NCI-H1930 (cell line): ENCODE measurements around the gene THG1L.
"Not testable (repeated sequence)": the region's sequence is repeated elsewhere in the genome, so short reads cannot be mapped to it uniquely, and the experiment has no call there.

Experiments used
- DNase-seq, 2 experiments: peaks; one replicate each; lab custom pipeline; 2025; lab: John Stamatoyannopoulos, UW

THG1L gene

GRCh38 chr5:157727858-157728257 is 3.4 kb upstream of the THG1L start:
- DNase-seq: not testable (repeated sequence)

GRCh38 chr5:157729858-157730257 is 1.4 kb upstream of the THG1L start:
- no peak for DNase-seq

GRCh38 chr5:157730900-157731271 is 334 bp upstream of the THG1L start:
- no peak for DNase-seq

- no peak for DNase-seq
Observed at GRCh38 chr5:157732130-157732514, 902 bp downstream of the THG1L start.

GRCh38 chr5:157732596-157733262 is 1.5 kb downstream of the THG1L start:
- DNase-seq: no peak

- no peak for DNase-seq
Observed at GRCh38 chr5:157734436-157734835, 3.2 kb downstream of the THG1L start.

GRCh38 chr5:157735991-157736390 is 4.8 kb downstream of the THG1L start:
- no peak for DNase-seq

- no peak for DNase-seq
Observed at GRCh38 chr5:157739388-157740228, 8.4 kb downstream of the THG1L start.

- peak in 1 of 2 experiments; percentile 1 for DNase-seq
Observed at GRCh38 chr5:157740229-157740610, 9.0 kb downstream of the THG1L start.

- DNase-seq: no peak
Observed at GRCh38 chr5:157741131-157741530, 9.9 kb downstream of the THG1L start.

GRCh38 chr5:157743163-157744050 is 12.2 kb downstream of the THG1L start, which contains the start of gene LSM11:
TSS of gene LSM11 (plus strand) at chr5:157743712. CDS start at chr5:157743751, 39 bp downstream.
- DNase-seq: peak; percentile 44 to 70

GRCh38 chr5:157744051-157745011 is 13.1 kb downstream of the THG1L start:
- DNase-seq: no peak

GRCh38 chr5:157745041-157745456 is 13.8 kb downstream of the THG1L start:
- DNase-seq: no peak

GRCh38 chr5:157747173-157747740 is 16.0 kb downstream of the THG1L start:
- DNase-seq: no peak

- DNase-seq: no peak
Observed at GRCh38 chr5:157747766-157748700, 16.8 kb downstream of the THG1L start.

- no peak for DNase-seq
Observed at GRCh38 chr5:157748760-157749461, 17.7 kb downstream of the THG1L start.

- no peak for DNase-seq
Observed at GRCh38 chr5:157749462-157749799, 18.2 kb downstream of the THG1L start.

GRCh38 chr5:157750320-157750719 is 19.1 kb downstream of the THG1L start:
- no peak for DNase-seq

- no peak for DNase-seq
Observed at GRCh38 chr5:157756122-157756521, 24.9 kb downstream of the THG1L start.
